Activated CD4-positive, alpha-beta T cell treated with anti-CD3 and anti-CD28 coated beads, Interleukin-2, Interleukin-6, amounts not matched to agents 100 ng/mL and 50 ng/mL, durations not matched to agents 16 hours and 8 hours (primary cell): ENCODE results near the gene ETFA.

Experiments used
- DNase-seq: peaks from one replicate; pipeline ENCODE4 v3.0.0-alpha.2; 2020

ETFA gene

DNA sequence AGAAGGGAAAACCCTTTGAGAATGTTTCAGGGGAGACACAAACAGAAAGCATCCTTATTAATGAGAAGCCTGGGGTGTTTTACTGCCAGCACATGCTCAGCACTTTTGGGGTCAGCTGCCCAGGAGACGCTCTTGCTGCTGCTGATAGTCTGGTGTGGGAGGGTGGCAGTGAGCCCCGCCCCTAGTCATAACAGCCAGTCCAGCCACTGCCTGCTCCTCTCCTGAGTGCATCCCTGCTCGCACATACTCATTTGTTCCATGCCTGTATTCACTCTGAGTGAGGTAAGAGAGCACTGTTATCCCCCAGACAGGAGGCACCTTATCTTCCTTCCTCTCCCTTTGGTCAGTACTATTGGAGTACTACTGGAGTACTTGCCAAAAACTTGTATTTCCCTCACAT lies 101.3 kb downstream of the ETFA start:
- DNase-seq: no peak

DNA sequence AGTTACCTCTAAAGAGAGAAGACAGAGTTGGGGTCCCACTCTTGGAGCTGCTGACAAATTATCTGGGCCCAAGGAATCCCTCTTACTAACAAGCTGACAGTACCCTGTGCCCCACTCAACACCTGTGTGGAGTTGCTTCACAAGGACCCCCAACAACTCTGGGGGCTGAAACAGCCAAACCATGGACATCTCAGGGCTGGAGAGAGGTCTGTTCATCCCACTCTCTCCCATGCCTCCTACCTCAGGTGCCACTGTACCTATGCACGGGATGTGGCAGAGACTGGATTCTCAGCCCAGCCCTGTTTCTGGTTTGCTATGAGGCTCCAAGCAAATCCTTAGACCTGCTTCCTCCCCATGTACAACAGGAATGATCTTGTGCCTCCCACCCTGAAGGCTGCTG lies 101.7 kb downstream of the ETFA start:
- no peak for DNase-seq

DNA sequence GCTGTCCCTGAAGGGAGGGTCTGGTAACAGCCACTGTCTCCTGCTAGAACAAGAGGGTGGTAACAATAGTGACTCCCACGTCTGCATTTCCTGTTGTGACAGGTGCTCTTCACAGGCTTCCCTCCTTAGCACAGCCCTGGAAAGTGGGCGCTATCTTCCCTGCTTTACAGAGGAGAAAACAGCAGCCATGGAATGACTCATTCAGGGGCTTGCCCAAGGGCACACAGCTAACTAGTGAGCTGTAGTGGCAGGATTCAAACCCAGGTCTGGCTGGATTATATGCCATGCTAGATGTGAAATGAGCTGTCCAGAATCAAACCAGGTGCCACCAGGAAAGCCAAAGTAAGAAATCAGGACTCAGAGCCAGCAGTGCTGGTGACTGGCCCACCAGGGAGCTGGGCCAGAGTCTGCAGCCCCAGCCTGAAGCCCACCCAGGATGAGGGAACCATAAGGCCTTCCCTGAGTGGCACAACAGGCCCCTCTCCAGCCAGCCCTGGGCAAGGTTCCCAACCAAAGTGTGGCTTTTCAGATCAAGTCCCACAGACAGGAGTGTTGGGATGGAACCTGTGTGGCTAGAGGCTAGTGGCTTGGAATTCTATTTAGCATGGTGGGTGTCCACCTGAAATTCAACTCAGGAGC lies 102.4 kb downstream of the ETFA start:
- no peak for DNase-seq

DNA sequence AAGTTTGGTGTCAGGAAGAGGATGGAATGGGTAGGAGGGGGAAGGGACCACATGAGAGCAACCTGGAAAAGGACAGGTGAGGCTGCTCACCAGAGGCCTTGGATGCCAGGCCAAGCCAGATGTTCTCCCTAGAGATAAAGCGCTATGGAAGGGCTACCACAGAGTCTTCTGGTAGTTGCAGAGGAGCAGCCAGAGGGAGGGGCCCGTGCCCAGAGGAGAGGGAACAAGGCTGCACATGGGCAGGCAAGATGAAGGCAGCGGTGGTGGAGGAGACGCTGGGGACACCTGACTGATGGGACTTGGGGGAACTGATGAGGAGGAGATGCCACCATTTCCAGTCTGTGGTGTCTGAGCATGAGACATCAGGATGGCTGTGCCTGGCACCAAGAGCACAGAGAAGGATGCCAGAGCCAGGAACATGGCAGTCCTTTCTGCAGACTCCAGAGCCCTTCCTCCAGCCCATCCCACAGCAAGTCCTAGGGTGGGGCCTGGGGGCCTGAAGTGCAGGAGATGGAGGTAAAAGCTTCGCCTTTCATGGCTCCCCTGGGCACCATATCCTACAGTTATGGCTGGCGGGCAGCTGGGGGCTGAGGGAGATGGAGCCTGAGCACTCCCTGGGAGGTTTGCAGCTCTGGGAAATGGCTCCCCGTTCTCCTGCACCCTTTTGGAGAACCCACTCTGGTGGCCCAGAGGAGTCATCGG lies 103.0 kb downstream of the ETFA start:
- no peak for DNase-seq

DNA sequence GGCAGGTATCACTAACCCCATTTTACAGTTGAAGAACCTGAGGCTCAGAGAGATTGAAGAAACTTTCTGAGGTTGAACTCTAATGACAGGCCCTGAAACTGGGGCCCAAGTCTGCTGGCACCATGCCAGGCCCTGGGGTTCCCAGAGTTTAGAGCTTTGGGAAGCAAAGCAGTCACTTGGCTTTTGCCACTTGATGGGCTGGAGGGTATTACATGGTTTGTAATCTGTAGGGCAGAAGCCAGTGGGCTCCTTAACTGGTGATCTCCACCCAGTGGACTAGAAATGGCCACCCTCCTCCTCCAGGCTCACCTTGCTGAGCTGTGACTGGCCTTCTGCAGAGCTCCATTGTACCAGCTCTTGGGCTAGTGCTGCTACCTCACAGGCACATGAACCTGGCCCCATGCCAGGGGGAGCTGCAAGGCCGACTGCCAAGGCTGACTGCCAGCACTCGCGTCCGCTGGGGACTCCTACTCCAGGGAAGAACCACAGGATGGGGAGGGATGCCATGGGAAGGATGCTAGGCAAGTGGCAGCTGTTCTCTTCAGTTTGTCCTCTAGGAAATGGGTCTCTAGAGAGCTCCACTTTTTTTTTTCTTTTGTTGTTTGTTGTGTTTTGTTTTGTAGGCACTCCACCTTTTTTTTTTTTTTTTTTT lies 104.8 kb downstream of the ETFA start:
- no peak for DNase-seq

DNA sequence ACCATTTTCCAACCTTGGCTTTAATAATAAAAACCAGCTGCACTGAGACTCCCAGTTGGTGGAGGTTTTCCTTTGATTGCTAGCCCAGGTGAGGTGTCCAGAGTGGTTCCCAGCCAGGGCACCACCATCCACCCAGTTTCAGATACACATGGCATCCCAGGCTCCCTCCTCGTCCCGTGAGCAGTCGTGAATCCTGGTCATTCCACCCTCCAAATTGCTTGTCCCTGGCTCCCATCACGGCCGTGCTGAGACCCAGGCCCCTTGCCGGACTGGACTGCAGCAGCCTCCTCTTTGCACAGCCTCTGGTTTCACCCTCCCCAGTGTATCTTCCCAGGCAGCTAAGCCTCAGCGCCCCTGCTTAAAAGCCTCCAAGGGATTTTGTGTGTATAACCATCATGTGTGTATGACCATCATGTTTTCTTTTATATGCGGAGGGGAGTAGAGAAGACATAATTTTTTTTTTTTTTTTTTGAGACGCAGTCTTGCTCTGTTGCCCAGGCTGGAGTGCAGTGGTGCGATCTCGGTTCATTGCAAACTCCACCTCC lies 106.3 kb downstream of the ETFA start:
- no peak for DNase-seq

DNA sequence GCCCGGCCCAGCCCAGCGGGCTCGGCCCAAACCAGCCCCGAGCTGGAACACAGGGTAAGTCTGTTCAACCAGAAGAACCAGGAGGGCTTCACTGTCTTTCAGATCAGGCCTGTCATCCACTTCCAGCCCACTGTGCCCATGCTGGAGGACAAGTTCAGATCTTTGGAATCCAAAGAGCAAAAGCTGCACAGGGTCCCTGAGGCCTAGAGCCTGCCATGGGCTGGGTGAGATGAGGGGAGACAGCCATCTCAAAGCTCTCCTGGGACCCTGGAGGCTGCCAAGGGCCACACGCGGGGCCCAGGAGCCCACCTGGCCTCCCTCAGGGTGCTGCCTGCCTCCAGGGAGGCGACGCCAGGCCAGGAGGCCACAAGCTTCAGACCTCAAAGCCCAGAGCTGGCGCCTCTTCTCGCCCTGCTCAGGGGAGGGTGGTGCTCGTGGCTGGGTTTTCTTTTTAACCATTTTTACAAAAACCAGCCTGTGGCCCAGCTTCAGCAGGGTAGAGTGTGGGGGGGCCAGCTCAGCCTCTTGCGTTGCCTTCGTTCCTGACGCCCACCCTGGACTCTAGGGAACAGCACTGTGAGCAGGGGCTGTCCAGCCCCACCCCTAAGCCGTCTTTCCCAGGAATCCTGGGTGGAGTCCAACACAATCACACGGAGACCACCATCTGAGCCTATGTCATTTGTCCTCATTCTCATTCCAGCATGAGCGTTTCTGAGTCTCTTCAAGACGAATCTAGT lies 107.0 kb downstream of the ETFA start:
- no peak for DNase-seq

DNA sequence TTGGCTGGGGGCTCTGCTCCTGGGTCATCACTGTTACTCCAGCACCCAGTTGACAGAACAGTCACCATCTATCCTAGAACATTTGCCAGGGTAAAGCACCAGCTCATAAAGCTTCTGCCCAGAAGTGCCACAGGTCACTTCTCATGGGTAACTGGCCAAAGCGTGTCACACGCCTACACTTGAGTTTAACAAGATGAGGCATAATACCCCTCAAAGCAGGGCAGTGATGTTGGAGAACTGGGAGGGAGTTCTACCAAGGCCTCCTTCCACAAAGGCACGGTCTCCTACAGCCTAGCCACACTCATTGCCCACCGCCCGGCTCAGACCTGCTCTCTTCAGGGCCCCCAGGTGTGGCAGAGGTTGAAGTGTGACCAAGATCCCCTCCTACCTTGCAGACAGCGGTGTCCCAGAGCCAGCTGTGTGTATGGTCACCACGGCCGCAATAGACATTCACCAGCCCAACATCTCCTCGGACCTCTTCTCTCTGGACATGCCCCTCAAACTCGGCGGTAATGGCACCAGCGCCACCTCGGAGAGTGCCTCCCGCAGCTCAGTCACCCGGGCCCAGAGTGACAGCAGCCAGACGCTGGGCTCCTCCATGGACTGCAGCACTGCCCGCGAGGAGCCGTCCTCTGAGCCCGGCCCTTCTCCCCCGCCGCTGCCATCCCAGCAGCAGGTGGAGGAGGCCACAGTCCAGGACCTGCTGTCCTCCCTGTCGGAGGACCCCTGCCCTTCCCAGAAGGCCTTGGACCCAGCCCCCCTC lies 107.7 kb downstream of the ETFA start:
- DNase-seq: no peak

DNA sequence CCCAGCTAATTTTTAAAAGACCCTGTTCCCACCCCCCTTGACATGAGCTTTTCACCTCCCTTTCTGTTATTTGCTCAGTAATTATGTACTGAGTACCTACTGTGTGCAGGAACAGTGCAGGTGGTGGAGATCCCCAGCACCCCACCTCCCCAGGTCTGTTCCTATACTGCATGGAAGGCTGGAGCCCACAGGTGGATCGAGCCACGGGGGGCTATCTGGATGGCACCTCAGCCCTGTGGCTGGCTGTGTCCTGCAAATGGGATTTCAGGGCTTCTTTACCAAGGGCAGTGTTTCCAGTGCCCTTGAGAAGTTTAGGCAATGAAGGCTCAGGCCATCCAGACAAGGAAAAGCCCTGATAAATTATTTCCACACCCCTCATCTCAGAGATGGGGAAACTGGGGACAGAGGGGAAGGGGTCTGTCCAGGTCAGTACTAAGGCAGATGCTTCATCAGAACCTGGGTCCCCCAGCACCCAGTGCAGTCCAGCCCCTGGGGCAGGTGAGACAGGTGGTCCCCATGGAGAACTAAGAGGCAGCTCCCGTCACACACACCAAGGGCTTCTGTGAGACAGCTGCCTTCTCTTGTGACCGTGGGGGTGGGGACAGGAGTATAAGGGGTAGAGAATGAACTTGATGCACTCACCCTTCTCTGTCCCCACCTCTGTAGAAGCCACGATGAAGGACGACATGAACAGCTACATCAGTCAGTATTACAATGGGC lies 109.6 kb downstream of the ETFA start:
- DNase-seq: no peak

DNA sequence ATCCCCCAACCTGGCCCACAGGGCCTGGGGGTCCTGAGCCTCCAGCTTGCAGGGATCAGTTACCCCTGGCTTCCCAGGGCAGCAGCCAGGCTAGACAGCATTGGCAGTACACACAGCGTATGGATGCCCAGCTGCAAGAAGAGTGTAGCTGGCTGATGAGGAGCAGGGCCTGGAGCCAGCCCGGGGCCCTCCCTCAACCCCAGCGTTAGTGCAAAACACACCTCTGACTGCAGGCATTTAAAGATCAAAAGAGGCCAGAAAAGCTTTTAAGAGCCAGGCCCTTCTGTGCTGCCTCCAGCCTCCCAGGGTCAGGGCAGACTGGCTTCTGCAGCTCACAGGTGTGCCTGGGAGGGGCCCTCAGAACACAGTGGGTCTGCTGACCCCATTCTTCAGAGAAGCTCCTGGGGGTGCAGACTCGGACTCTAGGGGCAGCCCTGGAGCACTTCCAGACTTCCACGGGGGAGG lies 110.6 kb downstream of the ETFA start:
- DNase-seq: no peak

DNA sequence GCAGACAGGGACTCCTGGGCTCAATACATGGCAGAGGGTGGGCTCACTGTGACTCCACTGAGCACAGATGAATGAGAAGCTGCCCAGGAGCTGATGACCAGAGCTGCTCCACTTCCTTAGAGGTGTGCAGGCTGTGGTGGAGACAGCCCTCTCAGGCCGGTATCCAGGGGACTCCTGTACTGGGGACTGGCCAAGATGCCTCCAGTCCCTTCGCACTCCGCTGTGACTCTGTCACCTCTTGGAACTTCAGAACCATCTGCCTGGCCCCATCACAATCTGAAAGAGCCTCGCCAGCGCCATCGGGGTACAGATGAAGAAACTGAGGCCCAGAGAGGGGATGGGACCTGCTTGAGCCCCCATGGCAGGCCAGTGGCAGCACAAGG lies 111.2 kb downstream of the ETFA start:
- no peak for DNase-seq

DNA sequence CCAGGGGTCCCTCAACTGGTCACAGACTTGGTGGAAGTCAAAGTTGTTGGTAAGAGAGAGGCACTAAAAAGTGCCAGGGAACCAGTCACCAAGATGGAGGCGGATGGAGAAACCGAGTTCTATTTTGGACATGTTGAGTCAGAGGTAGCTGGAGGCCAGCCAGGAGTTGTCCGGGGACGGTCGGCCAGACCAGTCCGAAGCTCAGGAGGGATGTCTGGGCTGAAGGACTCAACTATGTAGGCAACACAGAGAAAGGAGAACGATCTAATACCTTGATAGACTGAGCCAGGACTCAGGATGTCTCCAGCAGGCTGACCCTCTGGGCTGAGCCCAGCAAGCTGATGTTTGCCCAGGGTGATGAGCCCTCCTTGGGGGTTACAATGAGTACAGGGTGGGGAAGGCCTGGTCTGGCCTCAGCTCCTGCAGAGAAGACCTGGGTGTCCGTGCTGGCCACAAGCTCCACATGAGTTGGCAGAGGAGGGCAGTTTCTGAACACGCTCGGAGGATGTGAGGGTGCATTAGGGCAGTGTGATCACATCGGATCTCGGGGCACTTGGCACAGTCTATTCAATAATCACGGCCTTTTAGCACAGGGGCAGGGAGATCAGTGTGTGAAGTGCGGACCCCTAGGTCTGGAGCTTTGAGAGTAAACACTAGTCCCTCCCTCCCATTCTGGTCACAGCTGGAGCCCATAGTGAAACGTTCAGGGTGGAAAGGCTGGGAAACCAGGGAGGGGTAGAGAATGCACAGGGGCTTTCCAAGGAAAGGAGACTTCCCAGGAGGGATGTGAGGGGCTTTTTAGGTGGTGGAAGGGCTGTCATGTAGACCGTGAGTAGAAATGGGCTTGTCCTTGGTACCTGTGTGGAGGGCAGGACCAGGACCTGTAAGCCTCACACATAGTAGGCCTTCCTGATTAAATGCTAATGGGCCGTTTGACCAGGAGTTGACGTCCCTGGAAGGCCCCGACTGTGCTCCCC lies 111.9 kb downstream of the ETFA start:
- DNase-seq: no peak

DNA sequence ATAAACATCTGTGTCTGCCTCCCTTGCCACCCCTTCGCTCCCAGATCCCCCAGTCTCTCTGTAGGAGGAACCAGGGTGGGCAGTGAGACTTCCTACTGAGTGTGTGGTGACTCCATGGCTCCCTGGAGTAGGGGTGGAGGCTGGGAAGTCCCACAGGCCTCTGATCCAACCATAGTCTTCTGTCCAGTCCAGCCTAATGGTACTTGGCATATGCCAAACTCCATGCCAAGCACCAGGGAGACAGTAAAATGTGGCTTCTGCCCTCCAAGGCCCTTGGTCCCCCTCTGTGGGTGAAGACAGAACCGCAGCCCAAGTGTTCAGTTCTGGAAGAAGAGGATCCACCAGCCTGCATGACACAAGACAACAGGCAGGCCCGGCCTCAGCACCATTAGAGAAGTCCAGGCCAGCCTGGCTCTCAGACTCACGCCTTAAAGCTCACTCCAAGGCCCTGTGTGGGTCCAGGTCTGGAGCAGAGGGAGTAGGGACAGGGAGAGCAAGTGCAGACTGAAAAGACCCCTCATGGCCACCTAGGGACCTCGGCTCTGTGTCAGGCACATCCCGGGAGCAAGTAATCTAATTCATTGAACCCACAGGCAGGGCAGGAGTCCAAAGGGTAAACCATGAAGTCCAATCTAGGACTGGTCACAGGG lies 112.7 kb downstream of the ETFA start:
- no peak for DNase-seq

DNA sequence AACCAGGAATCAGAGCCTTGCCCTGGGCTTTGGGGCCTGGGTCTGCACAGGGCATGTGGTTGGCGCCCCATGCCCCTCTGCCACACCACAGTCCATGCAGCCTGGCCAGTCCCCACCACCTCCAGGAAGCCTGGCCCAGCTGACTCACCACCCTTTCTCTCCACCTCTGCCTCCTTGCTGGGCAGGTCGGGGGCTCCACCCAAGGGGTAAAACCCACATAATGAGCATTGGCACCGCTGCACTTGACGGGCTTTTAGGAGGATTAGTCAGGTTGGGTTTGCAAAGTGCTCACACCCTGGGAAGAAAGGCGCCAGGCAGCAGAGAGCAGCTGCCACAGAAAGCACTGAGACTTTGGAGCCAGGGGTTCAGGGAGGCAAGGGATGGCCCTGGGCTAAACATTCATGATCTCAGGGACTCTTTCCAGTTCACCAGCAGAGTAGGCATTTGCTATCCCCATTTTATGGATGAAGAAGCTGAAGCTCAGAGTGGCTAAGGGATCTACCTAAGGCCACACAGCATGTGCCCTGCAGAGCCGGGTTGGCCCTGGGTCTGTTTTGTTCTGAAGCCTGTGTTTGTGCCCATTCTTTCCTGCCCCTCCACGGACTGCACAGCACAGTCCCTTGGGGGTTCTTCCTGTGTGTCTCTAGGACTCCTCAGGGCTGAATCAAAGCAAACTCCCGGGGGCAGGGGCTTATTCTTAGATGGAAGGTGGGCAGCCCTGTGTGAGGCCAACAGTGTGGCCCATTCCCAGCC lies 113.4 kb downstream of the ETFA start:
- DNase-seq: no peak

DNA sequence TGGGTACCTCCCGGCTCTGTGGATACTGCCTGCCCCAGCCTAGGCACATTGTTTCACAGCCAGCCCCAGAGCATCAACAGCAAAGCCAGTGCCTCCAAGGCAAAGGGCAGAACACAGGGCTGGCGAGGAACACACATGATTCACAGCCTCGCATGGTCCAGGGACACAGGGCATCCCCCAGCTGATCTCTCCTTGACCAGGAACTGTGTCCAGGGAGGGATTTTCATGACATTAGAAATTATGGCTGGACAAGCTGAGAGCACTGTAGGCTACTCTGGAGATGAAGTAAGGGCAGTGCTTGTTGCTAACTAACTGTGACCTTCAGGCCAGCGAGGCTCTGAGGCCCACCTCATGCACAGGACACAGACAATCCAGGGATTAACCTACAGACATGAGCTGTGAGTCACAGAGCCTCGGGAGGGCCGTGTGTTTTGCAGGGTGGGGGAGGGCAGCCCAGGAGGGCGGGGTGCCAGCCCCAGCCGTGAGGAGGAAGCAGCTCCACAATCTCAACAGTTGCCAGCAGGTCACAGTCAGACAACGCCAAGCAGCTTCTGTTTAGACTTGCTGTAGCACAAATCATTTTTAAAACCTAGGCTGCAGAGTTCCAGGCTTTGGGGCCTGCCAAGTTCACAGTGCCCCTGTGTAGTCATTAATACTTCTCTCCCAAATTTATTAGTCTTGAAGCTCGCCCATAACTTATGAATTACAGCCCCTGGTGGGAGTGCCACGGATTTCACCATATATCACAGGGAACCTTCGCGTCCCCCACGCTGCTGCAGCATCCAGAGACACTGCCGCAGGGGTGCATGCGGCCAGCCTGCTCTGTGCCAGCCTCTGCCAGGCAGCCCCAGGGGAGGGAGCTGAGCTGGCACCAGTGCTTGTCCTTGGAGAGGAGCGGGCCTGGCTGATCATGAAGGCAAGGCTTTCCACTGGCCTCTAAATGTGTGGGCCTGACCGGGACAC lies 114.7 kb downstream of the ETFA start:
- DNase-seq: no peak

DNA sequence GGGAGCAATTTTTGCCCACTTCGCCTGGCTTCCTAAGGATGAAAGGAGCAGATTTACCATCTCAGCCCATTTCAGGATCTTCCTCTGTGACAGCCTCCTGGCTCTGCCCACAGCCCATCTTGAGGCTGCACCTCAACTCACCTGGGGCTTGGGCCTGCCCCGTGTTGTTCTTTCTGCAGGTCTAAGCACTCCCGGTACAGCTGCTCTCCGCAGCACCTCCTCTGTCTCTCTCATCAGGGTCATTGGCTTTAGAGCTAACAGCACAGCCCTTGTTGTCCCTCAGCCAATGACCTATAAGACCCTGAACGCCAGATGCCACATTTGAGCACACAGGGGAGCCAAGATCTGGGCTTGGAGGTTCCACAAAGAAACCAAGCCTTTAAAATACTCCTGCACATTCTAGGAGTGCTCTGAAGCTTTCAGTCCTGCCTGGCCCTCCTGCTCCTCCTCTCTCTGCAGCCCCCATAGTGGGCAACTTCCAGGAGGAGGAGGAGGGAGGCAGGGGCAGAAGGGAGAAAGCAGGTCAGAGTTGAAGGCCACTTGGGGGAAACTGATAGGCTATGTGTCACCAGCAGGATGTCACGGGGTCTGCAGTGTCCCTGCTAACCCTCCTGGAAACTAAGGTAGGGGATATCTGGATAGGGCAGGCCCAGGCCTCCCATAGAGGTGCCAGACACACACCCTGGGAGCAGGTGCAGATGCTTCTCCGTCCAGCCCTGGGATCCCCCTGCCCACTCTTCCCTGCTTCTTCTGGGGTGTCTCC lies 115.6 kb downstream of the ETFA start:
- no peak for DNase-seq

DNA sequence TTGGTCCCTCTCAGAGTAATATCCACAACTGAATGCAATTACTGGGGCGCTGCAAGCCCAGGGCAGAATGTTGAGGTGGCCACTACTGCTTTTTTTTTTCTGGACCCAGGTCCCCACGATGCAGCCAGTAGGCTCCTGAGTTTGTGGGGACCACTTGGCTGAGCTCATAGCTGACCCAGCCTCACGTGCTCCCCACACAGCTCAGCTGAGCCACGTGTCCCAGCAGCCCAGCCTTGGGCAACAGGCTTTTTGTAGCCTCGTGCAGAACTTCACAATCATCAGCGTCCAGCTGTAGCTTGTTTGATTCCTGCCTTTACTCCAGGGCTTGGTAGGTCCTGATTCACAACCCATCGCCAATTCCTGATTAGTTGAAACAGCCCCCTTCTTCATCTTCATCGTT lies 117.3 kb downstream of the ETFA start:
- DNase-seq: no peak
